Keratinocyte (primary cell): ENCODE data around the gene NDUFAF8. TPM values are rescaled to one million over a fixed set of nuclear protein-coding genes. Genes with fewer than 3 reads are reported as not detected.

Source experiments
- DNase-seq: peaks from one replicate; pipeline ENCODE4 v3.0.0-alpha.2; 2011; ENCODE audit warnings: low read depth, missing footprints, low spot score
- FAIRE-seq: peaks from 2 replicates; lab custom pipeline; 2011; peaks lifted over from hg19 to GRCh38; lab: Jason Lieb, UNC
- H2AFZ ChIP-seq: 2 replicates; pipeline ENCODE4 v1.6.0; 2012; ENCODE audit warnings: low read length, control low read depth, inconsistent platforms; ENCODE audit not compliant: control insufficient read depth
- H3K27ac ChIP-seq: 2 replicates; pipeline ENCODE4 v1.5.1; 2011; ENCODE audit warnings: low read length; ENCODE audit not compliant: control insufficient read depth, insufficient read depth
- H3K27me3 ChIP-seq: 3 replicates; pipeline ENCODE4 v1.6.0; 2011; ENCODE audit warnings: low read length; ENCODE audit not compliant: control insufficient read depth, insufficient read depth; ENCODE audit errors: extremely low read depth
- H3K36me3 ChIP-seq, 2 experiments: 2 replicates in 1 of 2; 3 replicates in 1 of 2; pipeline ENCODE4 v1.5.1; 2011; ENCODE audit warnings: low read length in 2 of 2, mild to moderate bottlenecking in 1 of 2; ENCODE audit not compliant: control insufficient read depth in 2 of 2, insufficient read depth in 2 of 2; ENCODE audit errors: extremely low read depth in 1 of 2
- H3K4me1 ChIP-seq: 3 replicates; pipeline ENCODE4 v1.5.1; 2011; ENCODE audit warnings: low read length; ENCODE audit not compliant: control insufficient read depth, insufficient read depth; ENCODE audit errors: extremely low read depth
- H3K4me2 ChIP-seq: 3 replicates; pipeline ENCODE4 v1.6.0; 2011; ENCODE audit warnings: low read depth, low read length; ENCODE audit not compliant: control insufficient read depth, insufficient read depth; ENCODE audit errors: extremely low read depth
- H3K4me3 ChIP-seq, 3 experiments: fragments of 200-600 bp in 1 of 3; sonication (generic) in 1 of 3; 2 replicates in 2 of 3; 3 replicates in 1 of 3; pipeline ENCODE4 v1.5.1; 2011 to 2016; ENCODE audit warnings: low read length in 3 of 3, mild to moderate bottlenecking in 3 of 3, control low read depth in 2 of 3, inconsistent platforms in 1 of 3, low read depth in 1 of 3, mixed read lengths in 1 of 3, mixed run types in 1 of 3, moderate library complexity in 1 of 3; ENCODE audit not compliant: control insufficient read depth in 2 of 3, insufficient read depth in 2 of 3; ENCODE audit errors: extremely low read depth in 1 of 3
- H3K79me2 ChIP-seq: 2 replicates; pipeline ENCODE4 v1.6.0; 2012; ENCODE audit warnings: low read length; ENCODE audit not compliant: control insufficient read depth, insufficient read depth
- H3K9ac ChIP-seq: 3 replicates; pipeline ENCODE4 v1.6.0; 2011; ENCODE audit warnings: low read length; ENCODE audit not compliant: control insufficient read depth, insufficient read depth; ENCODE audit errors: extremely low read depth
- H3K9me1 ChIP-seq: 3 replicates; pipeline ENCODE4 v1.6.0; 2011; ENCODE audit warnings: low read length; ENCODE audit not compliant: control insufficient read depth, insufficient read depth; ENCODE audit errors: extremely low read depth
- H3K9me3 ChIP-seq: 2 replicates; pipeline ENCODE4 v1.5.1; 2012; ENCODE audit warnings: low read depth, low read length; ENCODE audit not compliant: control insufficient read depth
- H4K20me1 ChIP-seq: 3 replicates; pipeline ENCODE4 v1.6.0; 2011; ENCODE audit warnings: low read length; ENCODE audit not compliant: control insufficient read depth, insufficient read depth; ENCODE audit errors: extremely low read depth
- EZH2 ChIP-seq: IDR thresholded peaks from one replicate; pipeline ENCODE4 v1.6.1; 2012; ENCODE audit warnings: inconsistent platforms, mild to moderate bottlenecking, low read length, moderate library complexity
- dilution Hi-C: fragments of 300-500 bp; cut with MboI; formaldehyde crosslinking; loops from one replicate; pipeline ENCODE4 v1.7.0; 2020; ENCODE audit warnings: low sequenced_read_pairs; ENCODE audit not compliant: extremely low pct_ligation_motif_present
- polyA plus RNA-seq, 5 experiments: library from polyadenylated mRNA; depleted of rRNA in 3 of 5; stranded (reverse) in 3 of 5; stranded (forward) in 1 of 5; unstranded in 1 of 5; fragments of >200 nt; gene quantifications; 1 replicate in 1 of 5; 2 replicates in 3 of 5; 3 replicates in 1 of 5; pipeline versions ENCODE4 v1.2.1 to v1.2.3, GENCODE V29; 2011 to 2012; ENCODE audit warnings: missing spikeins in 2 of 5, low read depth in 1 of 5, low replicate concordance in 1 of 5
- TF ChIP-seq, protein P1 (sequence below), 3 experiments: IDR thresholded peaks in 1 of 3; conservative IDR thresholded peaks in 1 of 3; optimal IDR thresholded peaks in 1 of 3; 2 replicates in 2 of 3; 3 replicates in 1 of 3; pipeline versions ENCODE3 to v1.5.1; 2011; ENCODE audit warnings: low read length in 3 of 3, mild to moderate bottlenecking in 3 of 3, moderate library complexity in 2 of 3, control low read depth in 1 of 3, inconsistent platforms in 1 of 3; ENCODE audit not compliant: insufficient read depth in 2 of 3; ENCODE audit errors: extremely low read depth in 1 of 3

NDUFAF8 gene
- polyA plus RNA-seq, 1 donor (not counting 4 experiments of a cell fraction or from before 2014, with no cell fraction given): 171 TPM

DNA sequence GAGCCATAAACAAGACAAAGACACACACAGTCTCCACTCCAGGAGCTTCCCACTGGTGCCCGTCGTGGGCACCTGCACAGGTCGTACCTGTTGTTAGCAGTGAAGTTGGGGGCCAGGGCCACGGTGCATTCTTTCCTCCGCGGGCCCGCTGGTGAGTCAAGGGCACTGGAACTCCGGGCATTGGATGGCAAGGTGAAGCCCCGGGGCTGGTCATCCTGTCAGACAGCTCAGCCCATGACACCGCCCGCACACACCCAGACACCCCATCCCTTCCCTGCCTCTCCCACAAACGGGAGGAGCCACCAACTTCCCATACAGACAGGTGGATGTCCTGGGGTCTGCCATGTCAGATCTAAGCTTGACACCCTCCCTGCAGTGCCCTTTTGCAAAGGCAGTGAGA is 32.5 kb upstream of the NDUFAF8 start:
- Histone ChIP-seq H3K9me1 (no peaks in the 10 kb centered on the region), H4K20me1 (no peaks in the 10 kb centered on the region), H3K27me3 (no peaks in the 10 kb centered on the region), H3K36me3 (peaks cover 0 to 5% of the 10 kb centered on the region in 2 experiments), H3K27ac (no peak overlapping the region), H3K4me3 (no peak overlapping the region), H3K9ac (no peak overlapping the region), H2AFZ (no peak overlapping the region), H3K4me1 (no peaks in the 10 kb centered on the region), H3K79me2 (no peaks in the 10 kb centered on the region), H3K9me3 (no peaks in the 10 kb centered on the region), H3K4me2 (no peak overlapping the region)
- dilution Hi-C loops: no loop called here
- TF ChIP-seq, protein P1, sequence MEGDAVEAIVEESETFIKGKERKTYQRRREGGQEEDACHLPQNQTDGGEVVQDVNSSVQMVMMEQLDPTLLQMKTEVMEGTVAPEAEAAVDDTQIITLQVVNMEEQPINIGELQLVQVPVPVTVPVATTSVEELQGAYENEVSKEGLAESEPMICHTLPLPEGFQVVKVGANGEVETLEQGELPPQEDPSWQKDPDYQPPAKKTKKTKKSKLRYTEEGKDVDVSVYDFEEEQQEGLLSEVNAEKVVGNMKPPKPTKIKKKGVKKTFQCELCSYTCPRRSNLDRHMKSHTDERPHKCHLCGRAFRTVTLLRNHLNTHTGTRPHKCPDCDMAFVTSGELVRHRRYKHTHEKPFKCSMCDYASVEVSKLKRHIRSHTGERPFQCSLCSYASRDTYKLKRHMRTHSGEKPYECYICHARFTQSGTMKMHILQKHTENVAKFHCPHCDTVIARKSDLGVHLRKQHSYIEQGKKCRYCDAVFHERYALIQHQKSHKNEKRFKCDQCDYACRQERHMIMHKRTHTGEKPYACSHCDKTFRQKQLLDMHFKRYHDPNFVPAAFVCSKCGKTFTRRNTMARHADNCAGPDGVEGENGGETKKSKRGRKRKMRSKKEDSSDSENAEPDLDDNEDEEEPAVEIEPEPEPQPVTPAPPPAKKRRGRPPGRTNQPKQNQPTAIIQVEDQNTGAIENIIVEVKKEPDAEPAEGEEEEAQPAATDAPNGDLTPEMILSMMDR (optimal IDR thresholded peaks at IDR 0.05 in 1 of 3, IDR thresholded peaks at IDR 0.05 in 1 of 3, conservative IDR thresholded peaks at IDR 0.05 in 1 of 3; ENCODE audit: extremely low read depth in 1 of 3, insufficient read depth in 2 of 3, low read length in 3 of 3): no peak
- TF ChIP-seq EZH2: no peak
- no peak for DNase-seq
- FAIRE-seq: no peak

DNA sequence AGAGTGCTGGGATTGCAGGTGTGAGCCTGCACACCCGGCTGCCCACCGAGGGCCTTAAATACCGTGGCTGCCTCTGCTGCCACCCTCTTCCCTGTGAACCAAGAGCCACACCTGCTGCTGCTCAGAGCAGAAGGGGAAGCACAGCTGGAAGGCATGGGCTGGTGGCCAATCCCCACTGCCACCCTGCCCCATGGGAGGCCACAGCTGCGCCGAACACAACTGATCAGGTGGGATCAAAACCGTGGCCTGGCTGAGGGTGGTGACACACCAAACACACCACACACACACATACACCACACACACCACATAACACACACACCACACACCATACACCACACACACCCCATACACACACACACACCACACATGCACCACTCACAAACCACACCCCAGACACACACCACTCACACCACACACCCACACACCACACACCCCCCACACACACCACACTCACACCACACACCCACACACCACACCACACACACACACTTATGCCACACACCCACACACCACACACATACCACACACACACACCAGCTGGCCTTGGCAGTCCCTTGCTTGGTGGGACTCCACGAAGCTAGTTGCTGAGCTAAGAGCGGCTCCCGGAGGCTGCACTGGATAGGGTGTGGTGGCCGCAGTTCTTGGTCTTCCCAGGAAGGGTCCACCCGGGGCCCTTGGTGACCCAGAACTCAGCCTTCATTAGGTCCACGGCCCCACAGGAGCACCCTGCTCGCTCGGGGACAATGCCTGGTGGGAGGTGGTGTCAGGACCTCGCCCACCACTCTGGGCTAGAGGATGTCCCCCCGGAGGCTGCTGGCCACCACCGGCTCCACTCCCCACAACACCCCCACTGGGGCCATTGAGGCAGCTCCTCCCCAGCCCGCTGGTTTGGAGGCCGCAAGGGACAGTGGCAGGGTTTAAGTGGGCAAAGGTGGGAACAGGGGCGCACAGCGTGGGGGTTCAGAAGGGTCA is 31.2 kb upstream of the NDUFAF8 start:
- Histone ChIP-seq H3K9me1 (no peaks in the 10 kb centered on the region), H4K20me1 (no peaks in the 10 kb centered on the region), H3K9me3 (no peaks in the 10 kb centered on the region), H2AFZ (no peak overlapping the region), H3K9ac (no peak overlapping the region), H3K27me3 (no peaks in the 10 kb centered on the region), H3K4me3 (no peak overlapping the region), H3K4me2 (no peak overlapping the region), H3K4me1 (no peaks in the 10 kb centered on the region), H3K79me2 (no peaks in the 10 kb centered on the region), H3K27ac (no peak overlapping the region), H3K36me3 (peaks cover 0 to 5% of the 10 kb centered on the region in 2 experiments)
- no peak for FAIRE-seq
- dilution Hi-C loops: no loop called here
- no peak for DNase-seq
- TF ChIP-seq, protein P1 (optimal IDR thresholded peaks at IDR 0.05 in 1 of 3, IDR thresholded peaks at IDR 0.05 in 1 of 3, conservative IDR thresholded peaks at IDR 0.05 in 1 of 3; ENCODE audit: extremely low read depth in 1 of 3, insufficient read depth in 2 of 3, low read length in 3 of 3): no peak
- TF ChIP-seq EZH2: no peak
